ENCODE results near the gene APOC3.

Gene APOC3

DNA sequence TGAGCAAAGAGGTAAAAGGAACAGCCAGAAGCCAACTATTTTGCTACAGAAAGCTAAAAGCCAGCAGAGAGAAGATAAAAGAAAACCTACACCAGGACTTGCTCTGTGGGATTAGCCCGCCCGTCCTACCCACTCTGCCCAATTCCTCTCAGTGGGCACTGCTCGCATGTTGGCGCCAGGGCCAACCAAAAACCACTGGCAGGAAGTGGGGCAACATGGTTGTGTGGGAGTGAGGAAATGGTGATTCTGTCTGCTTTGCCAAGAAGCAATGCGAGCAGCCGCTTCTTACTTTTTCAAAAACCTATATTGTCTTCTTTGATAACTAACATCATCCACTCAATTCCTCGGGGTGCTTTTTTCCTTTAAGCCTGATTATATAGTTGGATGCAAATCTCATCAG is 21.9 kb downstream of the APOC3 start:
- no peaks in the 10 kb centered on the region for H3K36me3 ChIP-seq (ENCODE audit: insufficient read depth)
- H3K27ac ChIP-seq = no peak overlapping the region; the same call in 1 of the 2 replicates
- H3K27me3 ChIP-seq (ENCODE audit: insufficient read depth, low read depth) = no peaks in the 10 kb centered on the region
- no peak overlapping the region for H3K9ac ChIP-seq
- no peaks in the 10 kb centered on the region for H3K79me2 ChIP-seq (ENCODE audit: insufficient read depth, low read depth)
- peaks cover 46% of the 10 kb centered on the region for H3K4me1 ChIP-seq (ENCODE audit: low read depth, poor library complexity, severe bottlenecking)
- TF ChIP-seq, protein P1, sequence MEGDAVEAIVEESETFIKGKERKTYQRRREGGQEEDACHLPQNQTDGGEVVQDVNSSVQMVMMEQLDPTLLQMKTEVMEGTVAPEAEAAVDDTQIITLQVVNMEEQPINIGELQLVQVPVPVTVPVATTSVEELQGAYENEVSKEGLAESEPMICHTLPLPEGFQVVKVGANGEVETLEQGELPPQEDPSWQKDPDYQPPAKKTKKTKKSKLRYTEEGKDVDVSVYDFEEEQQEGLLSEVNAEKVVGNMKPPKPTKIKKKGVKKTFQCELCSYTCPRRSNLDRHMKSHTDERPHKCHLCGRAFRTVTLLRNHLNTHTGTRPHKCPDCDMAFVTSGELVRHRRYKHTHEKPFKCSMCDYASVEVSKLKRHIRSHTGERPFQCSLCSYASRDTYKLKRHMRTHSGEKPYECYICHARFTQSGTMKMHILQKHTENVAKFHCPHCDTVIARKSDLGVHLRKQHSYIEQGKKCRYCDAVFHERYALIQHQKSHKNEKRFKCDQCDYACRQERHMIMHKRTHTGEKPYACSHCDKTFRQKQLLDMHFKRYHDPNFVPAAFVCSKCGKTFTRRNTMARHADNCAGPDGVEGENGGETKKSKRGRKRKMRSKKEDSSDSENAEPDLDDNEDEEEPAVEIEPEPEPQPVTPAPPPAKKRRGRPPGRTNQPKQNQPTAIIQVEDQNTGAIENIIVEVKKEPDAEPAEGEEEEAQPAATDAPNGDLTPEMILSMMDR (conservative IDR thresholded peaks at IDR 0.05; ENCODE audit: low read depth, low read length) = no peak
- no peak overlapping the region for H2AFZ ChIP-seq (ENCODE audit: low read depth)
- peak overlapping the region; percentile 83; the same call in 1 of the 2 replicates for H3K4me2 ChIP-seq
- no peaks in the 10 kb centered on the region for H4K20me1 ChIP-seq (ENCODE audit: insufficient read depth)
- H3K4me3 ChIP-seq (IDR thresholded peaks at IDR 0.05; ENCODE audit: insufficient read depth, low read depth, low read length) = no peak overlapping the region

GRCh38 chr11:116852261-116853031 is 22.7 kb downstream of the APOC3 start:
- H3K36me3 ChIP-seq (ENCODE audit: insufficient read depth) = no peaks in the 10 kb centered on the region
- H3K27ac ChIP-seq = peak overlapping the region; percentile 92
- no peak overlapping the region for H2AFZ ChIP-seq (ENCODE audit: low read depth)
- H3K27me3 ChIP-seq (ENCODE audit: insufficient read depth, low read depth) = no peaks in the 10 kb centered on the region
- H3K9ac ChIP-seq = no peak overlapping the region; the same call in 1 of the 2 replicates
- H4K20me1 ChIP-seq (ENCODE audit: insufficient read depth) = no peaks in the 10 kb centered on the region
- peaks cover 46% of the 10 kb centered on the region for H3K4me1 ChIP-seq (ENCODE audit: low read depth, poor library complexity, severe bottlenecking)
- TF ChIP-seq, protein P1 (conservative IDR thresholded peaks at IDR 0.05; ENCODE audit: low read depth, low read length) = no peak
- no peak overlapping the region for H3K4me3 ChIP-seq (IDR thresholded peaks at IDR 0.05; ENCODE audit: insufficient read depth, low read depth, low read length)
- peak overlapping the region; percentile 83 for H3K4me2 ChIP-seq
- H3K79me2 ChIP-seq (ENCODE audit: insufficient read depth, low read depth) = no peaks in the 10 kb centered on the region

GRCh38 chr11:116853461-116854073 is 23.9 kb downstream of the APOC3 start:
- H3K27ac ChIP-seq = peak overlapping the region; percentile 92
- H2AFZ ChIP-seq (ENCODE audit: low read depth) = peak overlapping the region; percentile 28; the same call in 1 of the 2 replicates
- peaks cover 46% of the 10 kb centered on the region for H3K4me1 ChIP-seq (ENCODE audit: low read depth, poor library complexity, severe bottlenecking)
- H3K27me3 ChIP-seq (ENCODE audit: insufficient read depth, low read depth) = no peaks in the 10 kb centered on the region
- no peaks in the 10 kb centered on the region for H3K36me3 ChIP-seq (ENCODE audit: insufficient read depth)
- H3K4me2 ChIP-seq = peak overlapping the region; percentile 83
- no peaks in the 10 kb centered on the region for H4K20me1 ChIP-seq (ENCODE audit: insufficient read depth)
- TF ChIP-seq, protein P1 (conservative IDR thresholded peaks at IDR 0.05; ENCODE audit: low read depth, low read length) = no peak
- no peak overlapping the region for H3K4me3 ChIP-seq (IDR thresholded peaks at IDR 0.05; ENCODE audit: insufficient read depth, low read depth, low read length)
- no peaks in the 10 kb centered on the region for H3K79me2 ChIP-seq (ENCODE audit: insufficient read depth, low read depth)
- H3K9ac ChIP-seq = peak overlapping the region; percentile 43; the same call in 1 of the 2 replicates

DNA sequence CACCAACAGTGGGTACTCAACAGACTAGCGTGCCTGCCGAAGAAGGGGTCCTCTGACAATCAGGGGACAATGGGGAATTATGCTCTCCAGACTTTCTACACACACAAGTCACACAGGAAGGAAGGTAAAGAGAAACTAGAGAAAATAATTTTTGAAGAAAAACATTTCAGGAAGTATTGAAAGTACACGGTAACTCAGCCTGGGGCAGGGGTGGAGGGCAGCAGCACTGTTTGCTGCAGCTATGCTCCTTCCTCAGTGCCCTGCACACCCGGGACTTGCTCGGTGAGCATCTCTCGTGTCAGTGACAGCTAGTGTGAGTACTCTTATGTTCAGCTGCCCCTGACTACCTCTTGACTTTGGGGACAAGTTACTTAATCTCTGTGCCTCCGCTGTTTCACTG is 25.7 kb downstream of the APOC3 start:
- Histone ChIP-seq H3K36me3 (ENCODE audit: insufficient read depth) (no peaks in the 10 kb centered on the region), H3K4me1 (ENCODE audit: low read depth, poor library complexity, severe bottlenecking) (peaks cover 46% of the 10 kb centered on the region)

More for the DNA sequence above, 25.7 kb downstream of the APOC3 start:
- no peaks in the 10 kb centered on the region for H4K20me1 ChIP-seq (ENCODE audit: insufficient read depth)
- H3K27me3 ChIP-seq (ENCODE audit: insufficient read depth, low read depth) = no peaks in the 10 kb centered on the region
- no peak overlapping the region for H3K4me2 ChIP-seq
- no peak overlapping the region for H2AFZ ChIP-seq (ENCODE audit: low read depth)
- H3K79me2 ChIP-seq (ENCODE audit: insufficient read depth, low read depth) = no peaks in the 10 kb centered on the region
- TF ChIP-seq, protein P1 (conservative IDR thresholded peaks at IDR 0.05; ENCODE audit: low read depth, low read length) = no peak
- no peak overlapping the region for H3K9ac ChIP-seq
- H3K27ac ChIP-seq = no peak overlapping the region
- H3K4me3 ChIP-seq (IDR thresholded peaks at IDR 0.05; ENCODE audit: insufficient read depth, low read depth, low read length) = no peak overlapping the region

Data from KMS-11 (cell line).